ENCODE measurements around the gene ZSCAN16. TPM values are rescaled to one million over a fixed set of nuclear protein-coding genes. Genes with fewer than 3 reads are reported as not detected.

Gene ZSCAN16
- total and polyA plus RNA-seq, 2 of the 13 experiments (the other 11 are each of a cell fraction or from before 2014, with no cell fraction given): 5.7 to 12.7 TPM

DNA sequence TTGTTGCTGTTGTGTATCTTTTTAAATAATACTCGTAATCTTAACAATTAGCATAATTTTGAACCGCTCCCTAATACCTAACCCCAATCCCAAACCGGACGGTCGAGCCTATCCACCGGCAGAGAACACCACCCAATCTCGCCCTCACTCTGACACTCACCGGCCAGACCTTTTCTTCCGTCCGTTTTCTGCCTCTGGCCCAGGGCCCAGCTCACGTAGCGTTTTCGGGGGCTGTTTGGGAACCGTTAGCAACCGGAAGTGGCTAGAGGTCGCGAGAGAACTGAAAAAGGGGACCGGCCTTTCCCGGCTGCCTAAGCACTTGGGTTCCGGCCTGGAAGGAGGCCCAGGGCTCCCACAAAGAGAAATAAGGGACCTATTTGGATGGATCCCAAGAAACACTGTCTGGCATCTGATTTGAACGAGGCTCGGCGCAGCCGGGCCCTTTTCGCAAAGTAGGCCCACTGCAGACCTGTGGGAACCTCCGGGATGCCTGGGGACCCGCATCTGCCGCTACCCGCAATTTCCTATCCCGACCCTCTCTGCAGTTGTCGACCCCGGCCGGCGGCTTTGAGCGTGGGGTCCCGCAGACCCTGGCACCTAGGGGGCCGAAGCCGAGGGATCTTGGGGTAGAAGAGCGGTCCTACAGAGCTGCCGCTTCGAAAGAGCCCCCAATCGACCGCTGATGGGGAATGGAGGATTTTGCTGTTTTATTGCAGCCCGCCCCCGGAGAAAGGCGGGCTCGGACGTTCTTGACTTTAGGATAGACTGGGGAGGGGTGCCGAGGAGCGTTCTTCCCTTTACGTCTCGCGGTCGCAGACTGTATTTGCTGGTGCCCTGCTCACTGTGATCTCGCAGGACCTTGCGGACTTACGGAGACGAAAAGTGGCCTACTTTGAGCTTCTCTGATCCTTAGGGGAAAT is 12.4 kb downstream of the ZSCAN16 start (continued):
- TF ChIP-seq ZNF253 (CRISPR knock-in tag; IDR thresholded peaks at IDR 0.05; ENCODE audit: borderline replicate concordance) (no peak), PRMT3 (CRISPR knock-in tag; IDR thresholded peaks at IDR 0.05; ENCODE audit: borderline replicate concordance, low read depth) (peak; percentile 87; the same call in 1 of the 2 replicates), TBX2 (CRISPR knock-in tag; IDR thresholded peaks at IDR 0.05; ENCODE audit: borderline replicate concordance) (peak; percentile 92), ZNF235 (CRISPR knock-in tag; IDR thresholded peaks at IDR 0.05; ENCODE audit: borderline replicate concordance) (peak; percentile 88; the same call in 1 of the 2 replicates), CBX5 (CRISPR knock-in tag; IDR thresholded peaks at IDR 0.05; ENCODE audit: borderline replicate concordance) (peak; percentile 96), RXRA (CRISPR knock-in tag; IDR thresholded peaks at IDR 0.05) (peak; percentile 83), ZNF335 (CRISPR knock-in tag; IDR thresholded peaks at IDR 0.05) (peak; percentile 93), NFYC (CRISPR knock-in tag; IDR thresholded peaks at IDR 0.05) (peak; percentile 53; the same call in 1 of the 2 replicates), FOXK2 (IDR thresholded peaks at IDR 0.05) (peak; percentile 66; the same call in 1 of the 2 replicates), TCF7L2 (IDR thresholded peaks at IDR 0.05; ENCODE audit: low read depth, low read length) (no peak), ZNF670 (CRISPR knock-in tag; IDR thresholded peaks at IDR 0.05; ENCODE audit: borderline replicate concordance) (no peak; the same call in 1 of the 2 replicates), BCL6 (CRISPR knock-in tag; IDR thresholded peaks at IDR 0.05) (peak; percentile 71)
- TF ChIP-seq, protein P1, sequence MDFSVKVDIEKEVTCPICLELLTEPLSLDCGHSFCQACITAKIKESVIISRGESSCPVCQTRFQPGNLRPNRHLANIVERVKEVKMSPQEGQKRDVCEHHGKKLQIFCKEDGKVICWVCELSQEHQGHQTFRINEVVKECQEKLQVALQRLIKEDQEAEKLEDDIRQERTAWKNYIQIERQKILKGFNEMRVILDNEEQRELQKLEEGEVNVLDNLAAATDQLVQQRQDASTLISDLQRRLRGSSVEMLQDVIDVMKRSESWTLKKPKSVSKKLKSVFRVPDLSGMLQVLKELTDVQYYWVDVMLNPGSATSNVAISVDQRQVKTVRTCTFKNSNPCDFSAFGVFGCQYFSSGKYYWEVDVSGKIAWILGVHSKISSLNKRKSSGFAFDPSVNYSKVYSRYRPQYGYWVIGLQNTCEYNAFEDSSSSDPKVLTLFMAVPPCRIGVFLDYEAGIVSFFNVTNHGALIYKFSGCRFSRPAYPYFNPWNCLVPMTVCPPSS (IDR thresholded peaks at IDR 0.05): no peak
- TF ChIP-seq, protein P2, sequence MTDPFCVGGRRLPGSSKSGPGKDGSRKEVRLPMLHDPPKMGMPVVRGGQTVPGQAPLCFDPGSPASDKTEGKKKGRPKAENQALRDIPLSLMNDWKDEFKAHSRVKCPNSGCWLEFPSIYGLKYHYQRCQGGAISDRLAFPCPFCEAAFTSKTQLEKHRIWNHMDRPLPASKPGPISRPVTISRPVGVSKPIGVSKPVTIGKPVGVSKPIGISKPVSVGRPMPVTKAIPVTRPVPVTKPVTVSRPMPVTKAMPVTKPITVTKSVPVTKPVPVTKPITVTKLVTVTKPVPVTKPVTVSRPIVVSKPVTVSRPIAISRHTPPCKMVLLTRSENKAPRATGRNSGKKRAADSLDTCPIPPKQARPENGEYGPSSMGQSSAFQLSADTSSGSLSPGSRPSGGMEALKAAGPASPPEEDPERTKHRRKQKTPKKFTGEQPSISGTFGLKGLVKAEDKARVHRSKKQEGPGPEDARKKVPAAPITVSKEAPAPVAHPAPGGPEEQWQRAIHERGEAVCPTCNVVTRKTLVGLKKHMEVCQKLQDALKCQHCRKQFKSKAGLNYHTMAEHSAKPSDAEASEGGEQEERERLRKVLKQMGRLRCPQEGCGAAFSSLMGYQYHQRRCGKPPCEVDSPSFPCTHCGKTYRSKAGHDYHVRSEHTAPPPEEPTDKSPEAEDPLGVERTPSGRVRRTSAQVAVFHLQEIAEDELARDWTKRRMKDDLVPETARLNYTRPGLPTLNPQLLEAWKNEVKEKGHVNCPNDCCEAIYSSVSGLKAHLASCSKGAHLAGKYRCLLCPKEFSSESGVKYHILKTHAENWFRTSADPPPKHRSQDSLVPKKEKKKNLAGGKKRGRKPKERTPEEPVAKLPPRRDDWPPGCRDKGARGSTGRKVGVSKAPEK (CRISPR knock-in tag; IDR thresholded peaks at IDR 0.05; ENCODE audit: borderline replicate concordance): 0 out of 2 replicates have a peak, but pooled peaks have one; percentile 50
- TF ChIP-seq, protein P3, sequence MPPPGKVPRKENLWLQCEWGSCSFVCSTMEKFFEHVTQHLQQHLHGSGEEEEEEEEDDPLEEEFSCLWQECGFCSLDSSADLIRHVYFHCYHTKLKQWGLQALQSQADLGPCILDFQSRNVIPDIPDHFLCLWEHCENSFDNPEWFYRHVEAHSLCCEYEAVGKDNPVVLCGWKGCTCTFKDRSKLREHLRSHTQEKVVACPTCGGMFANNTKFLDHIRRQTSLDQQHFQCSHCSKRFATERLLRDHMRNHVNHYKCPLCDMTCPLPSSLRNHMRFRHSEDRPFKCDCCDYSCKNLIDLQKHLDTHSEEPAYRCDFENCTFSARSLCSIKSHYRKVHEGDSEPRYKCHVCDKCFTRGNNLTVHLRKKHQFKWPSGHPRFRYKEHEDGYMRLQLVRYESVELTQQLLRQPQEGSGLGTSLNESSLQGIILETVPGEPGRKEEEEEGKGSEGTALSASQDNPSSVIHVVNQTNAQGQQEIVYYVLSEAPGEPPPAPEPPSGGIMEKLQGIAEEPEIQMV (CRISPR knock-in tag; IDR thresholded peaks at IDR 0.05; ENCODE audit: low read depth): peak; percentile 73
- TF ChIP-seq, protein P4, sequence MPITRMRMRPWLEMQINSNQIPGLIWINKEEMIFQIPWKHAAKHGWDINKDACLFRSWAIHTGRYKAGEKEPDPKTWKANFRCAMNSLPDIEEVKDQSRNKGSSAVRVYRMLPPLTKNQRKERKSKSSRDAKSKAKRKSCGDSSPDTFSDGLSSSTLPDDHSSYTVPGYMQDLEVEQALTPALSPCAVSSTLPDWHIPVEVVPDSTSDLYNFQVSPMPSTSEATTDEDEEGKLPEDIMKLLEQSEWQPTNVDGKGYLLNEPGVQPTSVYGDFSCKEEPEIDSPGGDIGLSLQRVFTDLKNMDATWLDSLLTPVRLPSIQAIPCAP (CRISPR knock-in tag; IDR thresholded peaks at IDR 0.05; ENCODE audit: low read depth): no peak
- TF ChIP-seq, protein P5, sequence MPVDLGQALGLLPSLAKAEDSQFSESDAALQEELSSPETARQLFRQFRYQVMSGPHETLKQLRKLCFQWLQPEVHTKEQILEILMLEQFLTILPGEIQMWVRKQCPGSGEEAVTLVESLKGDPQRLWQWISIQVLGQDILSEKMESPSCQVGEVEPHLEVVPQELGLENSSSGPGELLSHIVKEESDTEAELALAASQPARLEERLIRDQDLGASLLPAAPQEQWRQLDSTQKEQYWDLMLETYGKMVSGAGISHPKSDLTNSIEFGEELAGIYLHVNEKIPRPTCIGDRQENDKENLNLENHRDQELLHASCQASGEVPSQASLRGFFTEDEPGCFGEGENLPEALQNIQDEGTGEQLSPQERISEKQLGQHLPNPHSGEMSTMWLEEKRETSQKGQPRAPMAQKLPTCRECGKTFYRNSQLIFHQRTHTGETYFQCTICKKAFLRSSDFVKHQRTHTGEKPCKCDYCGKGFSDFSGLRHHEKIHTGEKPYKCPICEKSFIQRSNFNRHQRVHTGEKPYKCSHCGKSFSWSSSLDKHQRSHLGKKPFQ (CRISPR knock-in tag; IDR thresholded peaks at IDR 0.05; ENCODE audit: insufficient replicate concordance): no peak
